Glomerular visceral epithelial cell (primary cell): ENCODE results near the gene GALNT17.

Experiments used
- DNase-seq: peaks from one replicate; pipeline ENCODE4 v3.0.0-alpha.2; 2016; ENCODE audit errors: extremely low spot score

The GALNT17 gene

DNA sequence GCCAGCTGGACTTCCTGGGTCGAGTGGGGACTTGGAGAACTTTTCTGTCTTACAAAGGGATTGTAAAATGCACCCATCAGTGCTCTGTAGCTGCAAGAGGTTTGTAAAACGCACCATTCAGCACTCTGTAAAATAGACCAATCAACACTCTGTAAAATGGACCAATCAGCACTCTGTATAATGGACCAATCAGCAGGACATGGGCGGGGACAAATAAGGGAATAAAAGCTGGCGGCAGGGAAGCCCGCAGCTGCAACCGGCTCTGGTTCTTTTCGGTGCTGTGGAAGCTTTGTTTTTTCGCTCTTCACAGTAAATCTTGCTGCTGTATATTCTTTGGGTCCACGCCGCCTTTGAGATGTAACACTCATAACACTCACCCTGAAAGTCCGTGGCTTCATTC is 151.9 kb downstream of the GALNT17 start:
- no peak for DNase-seq

GRCh38 chr7:71285571-71286145 is 153.7 kb downstream of the GALNT17 start:
- no peak for DNase-seq

DNA sequence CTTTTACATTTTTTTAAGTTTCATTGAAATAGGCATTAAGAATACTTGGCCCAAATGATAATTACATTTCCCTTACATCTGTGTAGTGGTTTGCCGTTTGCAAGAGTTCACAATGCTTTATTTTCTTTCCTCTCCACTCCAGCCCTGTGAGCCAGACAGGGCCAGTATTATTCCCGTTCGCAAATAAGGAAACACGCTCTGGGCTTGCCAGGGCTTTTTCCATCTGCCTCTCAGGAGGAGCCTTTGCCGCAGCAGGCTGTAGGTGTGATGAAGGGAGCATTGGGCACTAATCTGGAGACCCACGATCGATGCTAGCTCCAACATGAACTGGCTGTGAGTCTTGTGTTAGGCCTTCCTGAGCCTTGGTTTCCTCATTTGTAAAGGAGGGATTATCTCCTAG is 154.4 kb downstream of the GALNT17 start:
- DNase-seq: no peak

DNA sequence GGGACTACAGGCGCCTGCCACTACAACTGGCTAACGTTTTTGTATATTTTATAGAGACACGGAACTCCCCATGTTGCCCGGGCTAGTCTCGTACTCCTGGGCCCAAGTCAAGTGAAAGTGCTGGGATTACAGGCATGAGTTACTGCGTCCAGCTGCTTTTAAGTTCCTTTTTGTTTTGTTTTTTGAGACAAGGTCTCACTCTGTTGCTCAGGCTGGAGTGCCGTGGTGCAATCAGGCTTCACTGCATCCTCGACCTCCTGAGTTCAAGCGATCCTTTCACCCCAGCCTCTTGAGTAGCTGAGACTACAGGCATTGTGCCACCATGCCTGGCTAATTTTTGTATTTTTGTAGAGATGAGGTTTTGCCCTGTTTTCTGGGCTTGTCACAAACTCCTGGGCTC is 155.0 kb downstream of the GALNT17 start:
- DNase-seq: no peak

DNA sequence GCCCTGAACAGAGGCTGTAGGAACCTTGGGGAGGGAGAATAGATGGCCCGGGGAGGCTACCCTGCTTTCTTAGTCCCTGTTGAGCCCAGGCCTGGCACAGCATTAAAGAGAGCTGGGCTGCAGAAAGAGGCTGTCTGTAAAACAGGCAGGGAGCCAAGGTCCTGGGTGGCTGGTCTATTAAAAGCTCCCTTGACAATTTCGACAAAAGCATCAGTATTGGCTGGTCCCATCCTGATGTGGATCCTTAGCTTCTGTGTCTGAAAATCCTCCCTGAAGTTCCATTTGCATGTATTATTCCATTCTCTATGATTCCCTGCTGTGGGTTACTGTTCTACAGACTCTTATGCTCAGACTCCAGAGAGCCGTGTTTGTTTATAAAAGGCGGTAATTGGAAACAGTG is 158.5 kb downstream of the GALNT17 start:
- no peak for DNase-seq

GRCh38 chr7:71298378-71298777 is 166.4 kb downstream of the GALNT17 start:
- DNase-seq: no peak

DNA sequence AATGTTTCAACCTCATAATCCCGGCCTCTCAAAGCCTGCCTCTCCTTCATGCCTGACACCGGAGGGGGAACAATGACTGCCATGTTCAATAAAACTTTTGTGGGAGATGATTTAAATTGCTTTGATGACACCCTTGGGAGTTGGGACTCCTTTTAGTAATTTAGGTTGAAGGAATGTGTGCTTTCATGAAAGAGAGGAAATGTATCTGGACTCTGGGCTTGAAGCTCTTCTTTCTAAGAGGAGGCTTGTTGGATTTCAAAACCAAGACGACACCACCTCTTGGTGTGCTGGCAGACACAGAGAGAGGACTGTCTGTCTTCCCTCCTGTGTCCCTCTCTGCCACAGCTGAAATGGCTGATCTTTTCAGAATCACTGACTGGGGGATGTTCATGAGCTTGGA is 168.1 kb downstream of the GALNT17 start:
- DNase-seq: no peak

GRCh38 chr7:71300603-71301002 is 168.7 kb downstream of the GALNT17 start:
- no peak for DNase-seq

GRCh38 chr7:71301167-71301566 is 169.2 kb downstream of the GALNT17 start:
- no peak for DNase-seq

DNA sequence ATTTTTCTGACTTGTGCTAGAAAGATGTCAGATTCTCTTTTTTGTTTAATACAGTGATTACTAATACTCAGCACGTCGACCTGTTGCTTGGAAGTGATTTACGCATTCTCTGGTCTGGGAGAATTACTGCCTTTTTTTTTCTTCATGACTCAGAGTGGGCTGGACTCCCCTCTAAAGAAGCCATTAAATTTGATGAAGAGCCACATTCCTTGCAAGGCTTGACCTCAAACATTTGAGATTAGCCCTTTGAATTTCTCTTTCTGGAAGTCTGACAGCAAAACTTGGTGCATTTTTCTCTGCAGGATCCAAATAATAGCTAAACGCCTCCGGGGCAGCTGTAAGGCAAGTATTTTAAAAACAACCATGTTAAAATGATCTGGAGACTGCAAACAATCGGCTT is 171.6 kb downstream of the GALNT17 start:
- no peak for DNase-seq

DNA sequence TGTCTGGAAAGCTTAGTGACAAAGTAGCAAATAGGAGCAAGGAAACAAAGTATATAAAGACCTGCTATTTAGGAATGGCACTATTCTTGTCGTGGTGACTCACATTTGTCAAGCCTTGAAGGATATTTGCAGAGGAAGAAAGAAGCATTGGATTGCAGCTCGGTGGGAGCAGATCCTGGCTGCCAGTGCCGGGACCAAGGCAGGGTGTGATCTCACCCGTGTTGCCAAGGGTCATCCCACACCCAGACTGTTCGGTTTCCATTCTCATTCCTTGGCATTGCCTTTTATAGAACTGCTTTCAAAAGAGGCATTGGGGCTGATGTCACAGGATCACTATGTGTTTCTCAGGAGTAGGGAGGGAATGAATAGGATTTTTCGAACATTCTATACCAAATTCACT is 176.2 kb downstream of the GALNT17 start:
- DNase-seq: no peak

- DNase-seq: no peak
These were observed 179.6 kb downstream of the GALNT17 start for GRCh38 chr7:71311576-71311975.

DNA sequence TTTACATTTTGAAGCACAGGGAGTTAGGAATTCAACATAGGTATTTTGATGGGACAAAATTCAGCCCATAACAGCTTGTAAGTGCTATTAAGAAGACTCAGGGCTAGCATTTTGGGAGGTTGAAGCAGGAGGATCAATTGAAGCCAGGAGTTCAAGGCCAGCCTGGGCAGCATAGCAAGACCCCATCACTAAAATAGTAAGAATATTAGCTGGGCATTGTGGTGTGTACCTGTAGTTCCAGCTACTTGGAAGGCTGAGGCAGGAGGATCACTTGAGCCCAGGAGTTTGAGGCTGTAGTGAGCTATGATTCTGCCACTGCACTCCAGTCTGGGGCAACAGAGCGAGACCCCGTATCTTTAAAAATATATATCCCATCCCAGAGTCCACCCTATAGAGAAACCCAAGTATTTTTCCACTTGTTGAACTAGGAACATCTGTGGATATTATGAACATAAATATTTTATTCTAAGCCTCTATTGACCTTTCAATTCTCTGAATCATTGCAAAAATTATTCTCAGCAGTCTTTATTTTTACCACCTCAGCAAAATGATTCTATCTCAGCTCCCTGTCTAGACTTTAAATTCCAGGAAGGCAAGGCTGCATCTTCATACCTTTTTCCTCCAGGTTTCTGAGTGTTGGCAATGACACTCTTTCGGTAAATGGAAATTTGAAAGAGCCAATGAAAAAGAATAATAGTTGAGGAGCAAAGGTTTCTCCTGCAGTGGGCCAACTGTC is 181.0 kb downstream of the GALNT17 start:
- DNase-seq: no peak

GRCh38 chr7:71313553-71313952 is 181.6 kb downstream of the GALNT17 start:
- no peak for DNase-seq

DNA sequence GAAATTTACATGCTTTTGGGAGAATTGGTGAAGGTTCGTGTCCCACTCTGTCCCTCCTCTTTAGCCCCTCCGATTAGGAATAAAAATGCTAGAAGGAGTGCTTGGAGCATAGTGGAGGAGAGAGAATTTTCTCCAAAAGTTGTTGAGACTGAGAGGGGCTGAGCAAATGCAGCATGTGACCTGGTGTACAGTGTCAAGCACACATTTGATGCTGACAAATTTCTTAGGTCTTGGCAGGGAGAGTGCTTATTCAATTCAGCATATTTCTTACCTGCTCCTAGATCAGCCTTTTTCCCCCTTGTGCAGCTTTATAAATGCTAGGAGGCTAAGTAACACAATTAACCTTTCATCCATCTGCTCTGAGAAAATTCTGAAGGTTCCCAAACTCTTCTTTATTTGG is 189.0 kb downstream of the GALNT17 start:
- DNase-seq: no peak

GRCh38 chr7:71322201-71322600 is 190.3 kb downstream of the GALNT17 start:
- no peak for DNase-seq

DNA sequence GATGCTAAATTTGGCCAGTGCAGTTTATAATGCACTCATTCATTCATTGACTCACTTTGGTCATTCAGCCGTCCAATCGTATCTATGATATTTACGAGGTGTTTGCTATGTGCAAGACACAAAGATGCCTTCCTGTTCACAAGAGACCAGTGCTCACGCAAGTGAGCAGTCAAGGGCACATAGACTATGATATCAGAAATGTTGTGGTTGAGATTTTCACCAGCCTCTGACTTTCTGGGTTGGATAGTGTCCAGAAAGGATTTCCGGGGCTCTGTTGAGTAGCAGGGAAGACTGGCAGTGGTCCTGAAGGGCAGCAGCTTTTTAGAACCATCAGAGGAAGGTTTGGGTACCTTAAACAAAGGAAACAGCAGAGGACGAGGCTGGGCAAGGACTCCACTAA is 191.8 kb downstream of the GALNT17 start:
- no peak for DNase-seq

DNA sequence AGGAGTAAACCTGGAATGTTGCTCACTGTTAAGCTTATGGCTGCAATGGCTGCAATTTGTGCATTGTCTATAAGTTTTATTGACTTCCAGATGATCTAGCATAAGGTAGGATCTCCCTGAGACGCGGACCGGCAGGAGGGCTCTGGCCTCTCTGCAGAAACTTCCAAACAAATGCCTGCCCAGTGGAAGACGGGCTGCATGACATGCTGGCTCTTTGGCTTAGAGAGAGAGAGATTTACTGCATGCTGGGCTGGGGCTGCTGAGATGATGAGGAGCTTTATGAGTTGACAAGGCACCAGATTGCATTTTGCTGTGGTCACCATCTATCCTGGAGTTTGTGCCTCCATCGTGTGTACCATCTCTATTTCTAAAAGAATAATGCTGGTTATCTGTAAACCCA is 193.2 kb downstream of the GALNT17 start:
- no peak for DNase-seq

DNA sequence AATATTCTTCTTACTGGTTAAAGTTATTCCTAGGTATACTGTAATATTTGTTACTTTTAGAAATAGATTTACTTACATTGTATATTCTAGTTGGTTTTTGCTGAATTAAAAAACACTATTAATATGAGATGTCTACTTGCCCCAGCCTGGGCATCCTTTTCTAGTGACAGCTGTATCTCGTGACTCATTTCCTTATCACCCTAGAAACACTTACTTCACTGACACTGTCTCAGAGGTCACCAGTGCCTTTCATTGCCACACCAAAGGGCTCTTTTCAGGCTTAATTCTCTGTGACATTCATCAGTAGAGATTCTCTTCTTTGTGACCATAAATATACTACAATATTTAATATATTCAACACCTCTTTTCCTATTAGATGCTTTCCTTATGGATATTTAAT is 194.7 kb downstream of the GALNT17 start:
- no peak for DNase-seq

- DNase-seq: no peak
These were observed 196.0 kb downstream of the GALNT17 start for GRCh38 chr7:71327946-71328345.

DNA sequence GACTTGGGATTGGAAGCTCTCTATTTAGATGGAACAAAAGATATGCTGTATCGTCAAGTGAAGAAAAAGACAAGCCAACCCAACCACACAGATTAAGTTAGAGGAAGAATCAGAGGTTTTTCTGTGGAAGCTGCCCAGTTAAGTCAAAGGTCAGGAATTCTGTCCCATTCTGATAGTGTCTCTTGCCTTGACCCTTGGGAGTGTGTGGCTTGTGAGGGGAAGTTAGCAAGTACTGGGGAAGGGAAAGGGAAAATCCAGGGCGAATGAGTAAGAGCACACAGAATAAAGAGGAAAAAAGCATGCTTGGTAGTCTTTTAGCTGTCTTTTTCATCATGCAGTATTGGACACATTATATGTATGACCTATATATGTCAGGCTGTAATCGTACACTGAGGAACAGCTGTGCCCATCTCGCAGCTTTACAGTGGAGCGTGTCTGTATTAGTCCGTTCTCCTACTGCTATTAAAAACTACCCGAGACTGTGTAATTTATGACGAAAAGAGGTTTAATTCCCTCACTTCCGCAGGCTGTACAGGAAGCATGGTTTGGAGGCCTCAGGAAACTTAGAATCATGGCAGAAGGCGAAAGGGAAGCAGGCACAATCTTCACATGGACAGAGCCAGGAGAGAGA is 197.2 kb downstream of the GALNT17 start:
- no peak for DNase-seq

DNA sequence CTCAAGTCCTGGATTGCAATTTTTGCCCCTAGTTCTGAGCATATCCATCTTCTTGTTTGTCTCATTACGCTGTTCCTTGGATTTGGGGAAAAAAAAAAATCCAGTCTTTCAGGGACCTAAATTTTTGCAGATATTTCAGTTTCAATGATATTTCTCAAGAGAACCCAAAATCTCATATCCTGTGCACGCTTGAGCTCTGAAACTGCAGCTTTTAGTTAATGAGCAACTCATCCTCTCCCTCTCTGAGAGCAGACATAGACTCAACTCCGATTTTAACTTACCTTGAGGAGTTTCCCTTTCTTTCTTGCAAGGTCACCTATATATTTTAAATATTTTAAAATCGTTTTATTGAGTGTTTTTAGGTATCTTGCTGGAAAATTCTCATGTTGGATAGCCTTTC is 200.3 kb downstream of the GALNT17 start:
- DNase-seq: no peak

DNA sequence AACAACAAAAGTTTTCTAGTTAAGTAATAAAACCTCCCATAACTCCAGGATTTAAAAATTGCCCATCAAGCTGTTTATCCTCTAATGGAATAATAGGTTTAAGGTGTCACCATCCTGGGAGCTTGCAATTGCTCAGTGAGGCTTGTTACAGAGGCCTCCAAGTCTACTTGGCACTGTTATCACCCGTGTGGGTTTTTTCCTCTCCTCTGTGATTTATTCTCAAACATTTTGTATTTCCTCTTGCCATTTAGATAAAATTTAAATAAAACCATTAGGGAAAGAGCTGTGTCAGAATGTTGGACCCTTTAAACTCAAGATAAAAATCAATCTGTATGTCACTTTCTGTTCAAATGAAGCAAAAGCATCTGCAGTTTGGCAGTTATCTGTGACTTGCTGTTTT is 202.6 kb downstream of the GALNT17 start:
- no peak for DNase-seq
